Panc1 (cell line): ENCODE data around the gene RNF130. TPM values are rescaled to one million over a fixed set of nuclear protein-coding genes. Genes with fewer than 3 reads are reported as not detected.

Experiments used
- ATAC-seq: fragments of 200-7000 bp; cut with Tn5 transposase; 2 replicates; pipeline ENCODE4 v1.9.1; 2020; ENCODE audit warnings: mild to moderate bottlenecking, moderate library complexity
- BruUV-seq: library from RNA; stranded (reverse); fragments of 400-500 nt; replicated peaks from 2 replicates; lab custom pipeline; 2021; lab: Mats Ljungman, UMichigan
- CTCF ChIA-PET: fragments of 300-600 bp; sonication (Branson Sonifier 250); formaldehyde crosslinking; loops from one replicate; lab custom pipeline; 2022; ENCODE audit warnings: antibody characterized with exemption; lab: Charles Lee
- POLR2A ChIA-PET: fragments of 300-600 bp; sonication (Branson Sonifier 250); formaldehyde crosslinking; loops from one replicate; lab custom pipeline; 2022; ENCODE audit warnings: antibody characterized with exemption; lab: Charles Lee
- DNase-seq: peaks from one replicate; pipeline ENCODE4 v3.0.0-alpha.2; 2010; ENCODE audit warnings: low read depth, low spot score
- H3K27ac ChIP-seq: 2 replicates; pipeline ENCODE4 v1.5.1; 2011; ENCODE audit warnings: mild to moderate bottlenecking, low read length, inconsistent platforms
- H3K27me3 ChIP-seq: fragments of 200-500 bp; sonication (Bioruptor generic); 2 replicates; pipeline ENCODE4 v1.6.0; 2014; ENCODE audit warnings: low read length, inconsistent platforms; ENCODE audit not compliant: control insufficient read depth, insufficient read depth
- H3K36me3 ChIP-seq: fragments of 200-500 bp; sonication (Bioruptor generic); 2 replicates; pipeline ENCODE4 v1.5.1; 2014; ENCODE audit warnings: inconsistent platforms, mild to moderate bottlenecking, low read length, moderate library complexity; ENCODE audit not compliant: control insufficient read depth, insufficient read depth
- H3K4me1 ChIP-seq: 2 replicates; pipeline ENCODE4 v1.5.1; 2011; ENCODE audit warnings: inconsistent platforms, mild to moderate bottlenecking, low read length, moderate library complexity; ENCODE audit not compliant: control insufficient read depth, insufficient read depth
- H3K4me3 ChIP-seq, 2 experiments: 2 replicates each; pipeline ENCODE4 v1.5.1; 2011 to 2012; ENCODE audit warnings: low read depth in 2 of 2, low read length in 2 of 2, mild to moderate bottlenecking in 2 of 2, inconsistent platforms in 1 of 2, moderate library complexity in 1 of 2
- H3K9me3 ChIP-seq: fragments of 200-500 bp; sonication (Bioruptor generic); 2 replicates; pipeline ENCODE4 v1.5.1; 2014; ENCODE audit warnings: low read depth, mild to moderate bottlenecking, inconsistent platforms, low read length, moderate library complexity; ENCODE audit not compliant: control insufficient read depth, insufficient read depth
- CTCF ChIP-seq: fragments of 450-650 bp; IDR thresholded peaks from 2 replicates; pipeline ENCODE4 v1.5.1; 2017; ENCODE audit warnings: mild to moderate bottlenecking
- POLR2AphosphoS5 ChIP-seq: IDR thresholded peaks from 2 replicates; pipeline ENCODE4 v1.6.1; 2012; ENCODE audit warnings: mild to moderate bottlenecking, low read depth, low read length, moderate library complexity
- REST ChIP-seq, 2 experiments: IDR thresholded peaks; 2 replicates each; pipeline ENCODE4 v1.6.1; 2011 to 2012; ENCODE audit warnings: low read depth in 2 of 2, control low read depth in 1 of 2, low read length in 1 of 2, mild to moderate bottlenecking in 1 of 2, moderate library complexity in 1 of 2; ENCODE audit not compliant: insufficient read depth in 1 of 2
- SIN3A ChIP-seq: IDR thresholded peaks from 2 replicates; pipeline ENCODE4 v1.6.1; 2012; ENCODE audit warnings: low read depth, mild to moderate bottlenecking, low read length, moderate library complexity, borderline replicate concordance; ENCODE audit not compliant: insufficient read depth
- TCF7L2 ChIP-seq: IDR thresholded peaks from 2 replicates; pipeline ENCODE4 v1.6.1; 2011; ENCODE audit warnings: mild to moderate bottlenecking, low read depth, low read length, inconsistent platforms
- in situ Hi-C: cut with HindIII; loops from 2 replicates; pipeline ENCODE4 v1.10.0; 2016; ENCODE audit warnings: low sequenced_read_pairs, low pct_unique_long_range_greater_than_20kb
- intact Hi-C: fragments of 100-400 bp; cut with micrococcal nuclease; formaldehyde crosslinking; loops from one replicate; pipeline ENCODE4 v1.10.0; 2022; ENCODE audit not compliant: unreplicated experiment
- total RNA-seq: library from RNA; stranded (reverse); gene quantifications from one replicate; pipeline ENCODE4 v1.2.1, GENCODE V29; 2021; ENCODE audit not compliant: unreplicated experiment

Gene RNF130
- total RNA-seq, 1 experiment from 2014 or later: 73.1 TPM

GRCh38 chr5:179927824-179928223, 143.7 kb downstream of the RNF130 start:
- DNase-seq (no peak), ATAC-seq (no peak)
- Histone ChIP-seq H3K27ac (no peak overlapping the region), H3K4me3 (no peak overlapping the region), H3K9me3 (no peaks in the 10 kb centered on the region), H3K27me3 (no peaks in the 10 kb centered on the region), H3K4me1 (no peaks in the 10 kb centered on the region), H3K36me3 (no peaks in the 10 kb centered on the region)
- ChIA-PET POLR2A (no interaction called here), CTCF (no interaction called here)
- no peak for TF ChIP-seq SIN3A
- in situ Hi-C loops (no loop called here), intact Hi-C loops (no loop called here)
- BruUV-seq: no TSS peak

- CTCF ChIA-PET: no interaction called here
- ATAC-seq: no peak
- in situ Hi-C loops: no loop called here
- H3K4me1 ChIP-seq: no peaks in the 10 kb centered on the region
- H3K4me3 ChIP-seq: no peak overlapping the region
- no TSS peak for BruUV-seq
- H3K27ac ChIP-seq: no peak overlapping the region
- intact Hi-C loops: no loop called here
- TF ChIP-seq CTCF (no peak), POLR2AphosphoS5 (no peak), TCF7L2 (no peak), REST (IDR thresholded peaks at IDR 0.05; ENCODE audit: insufficient read depth in 1 of 2, low read depth in 2 of 2, low read length in 1 of 2) (no peak), SIN3A (no peak)
- DNase-seq: no peak
- H3K9me3 ChIP-seq: no peaks in the 10 kb centered on the region
- H3K27me3 ChIP-seq: no peaks in the 10 kb centered on the region
- no peaks in the 10 kb centered on the region for H3K36me3 ChIP-seq
- POLR2A ChIA-PET: no interaction called here
Observed at GRCh38 chr5:179926657-179927056, 144.9 kb downstream of the RNF130 start.

- BruUV-seq: no TSS peak
- ChIA-PET CTCF (no interaction called here), POLR2A (no interaction called here)
- ATAC-seq: no peak
- no peaks in the 10 kb centered on the region for H3K27me3 ChIP-seq
- no peaks in the 10 kb centered on the region for H3K36me3 ChIP-seq
- H3K4me1 ChIP-seq: no peaks in the 10 kb centered on the region
- no peak for TF ChIP-seq SIN3A
- no peaks in the 10 kb centered on the region for H3K9me3 ChIP-seq
- in situ Hi-C loops: no loop called here
- intact Hi-C loops: no loop called here
- H3K27ac ChIP-seq: no peak overlapping the region
- no peak for DNase-seq
- no peak overlapping the region for H3K4me3 ChIP-seq
Observed at GRCh38 chr5:179923436-179923835, 148.1 kb downstream of the RNF130 start.
